Measurements from ENCODE around the gene HOXD1. TPM values are rescaled to one million over a fixed set of nuclear protein-coding genes. Genes with fewer than 3 reads are reported as not detected.

Gene HOXD1
- total RNA-seq, 4 donors from 2014 or later: 0.19 TPM; not detected in 3

DNA sequence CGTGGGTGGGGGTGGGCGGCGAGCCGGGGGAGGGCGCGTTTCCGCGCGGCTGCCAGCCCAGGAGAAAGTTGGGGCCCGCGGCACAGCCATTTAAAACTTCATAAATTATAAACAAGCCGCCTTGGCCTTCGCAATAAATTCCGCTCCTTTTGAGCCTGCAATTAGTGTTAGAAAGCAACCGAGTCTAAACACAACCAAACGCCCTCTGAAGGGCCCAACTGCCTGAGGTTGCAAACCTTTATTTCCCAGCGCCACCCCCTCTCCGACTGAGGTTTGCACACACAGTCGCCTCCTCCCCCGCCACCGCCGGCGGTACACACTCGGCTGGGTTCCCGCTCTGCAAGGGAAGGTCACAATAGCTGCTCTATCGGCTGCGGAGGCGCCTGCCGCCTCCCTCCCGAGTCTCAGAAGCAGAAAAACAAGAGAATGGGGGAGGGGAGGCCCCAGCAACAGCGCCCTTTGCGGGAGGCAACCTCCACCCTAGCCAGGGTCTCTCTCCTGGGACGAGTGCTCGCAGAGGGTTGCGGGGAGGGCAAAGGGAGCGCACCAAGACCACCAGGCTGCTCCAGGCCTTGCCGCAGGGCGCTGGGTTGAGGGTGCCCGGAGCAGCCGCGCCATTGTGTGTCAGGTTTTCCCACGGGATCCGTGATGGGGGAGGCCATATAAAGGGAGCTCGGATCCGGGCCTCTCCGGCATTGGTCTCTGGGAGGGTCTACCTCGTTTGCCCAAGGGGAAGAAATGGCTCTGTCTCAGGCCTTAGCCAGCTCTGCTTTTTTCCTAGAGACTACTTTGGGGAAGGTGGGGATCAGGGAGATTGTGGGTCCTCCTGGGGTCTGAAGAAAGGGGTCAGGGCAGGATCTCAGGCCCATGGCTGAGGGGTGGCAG is 13.4 kb upstream of the HOXD1 start:
- Histone ChIP-seq H3K36me3 (no peaks in the 10 kb centered on the region), H3K9me3 (no peaks in the 10 kb centered on the region), H3K27me3 (peaks cover 36 to 100% (median 50%) of the 10 kb centered on the region in 4 donors), H3K4me3 (no peak overlapping the region), H3K4me1 (peaks cover 3 to 36% (median 7%) of the 10 kb centered on the region in 3 donors), H3K27ac (no peak overlapping the region)
- no peak for TF ChIP-seq POLR2A (IDR thresholded peaks at IDR 0.05)
- TF ChIP-seq, protein P1, sequence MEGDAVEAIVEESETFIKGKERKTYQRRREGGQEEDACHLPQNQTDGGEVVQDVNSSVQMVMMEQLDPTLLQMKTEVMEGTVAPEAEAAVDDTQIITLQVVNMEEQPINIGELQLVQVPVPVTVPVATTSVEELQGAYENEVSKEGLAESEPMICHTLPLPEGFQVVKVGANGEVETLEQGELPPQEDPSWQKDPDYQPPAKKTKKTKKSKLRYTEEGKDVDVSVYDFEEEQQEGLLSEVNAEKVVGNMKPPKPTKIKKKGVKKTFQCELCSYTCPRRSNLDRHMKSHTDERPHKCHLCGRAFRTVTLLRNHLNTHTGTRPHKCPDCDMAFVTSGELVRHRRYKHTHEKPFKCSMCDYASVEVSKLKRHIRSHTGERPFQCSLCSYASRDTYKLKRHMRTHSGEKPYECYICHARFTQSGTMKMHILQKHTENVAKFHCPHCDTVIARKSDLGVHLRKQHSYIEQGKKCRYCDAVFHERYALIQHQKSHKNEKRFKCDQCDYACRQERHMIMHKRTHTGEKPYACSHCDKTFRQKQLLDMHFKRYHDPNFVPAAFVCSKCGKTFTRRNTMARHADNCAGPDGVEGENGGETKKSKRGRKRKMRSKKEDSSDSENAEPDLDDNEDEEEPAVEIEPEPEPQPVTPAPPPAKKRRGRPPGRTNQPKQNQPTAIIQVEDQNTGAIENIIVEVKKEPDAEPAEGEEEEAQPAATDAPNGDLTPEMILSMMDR (IDR thresholded peaks at IDR 0.05): no peak
- intact Hi-C loops (cut with DNase I): no loop called here
- WGBS, 2 donors: 13 to 32% methylated on average over 7 to 16 of the region's 47 CpGs
- no peak for DNase-seq

- intact Hi-C loops (cut with DNase I): no loop called here
- peaks cover 32 to 100% (median 47%) of the 10 kb centered on the region in 4 donors for H3K27me3 ChIP-seq
- no peaks in the 10 kb centered on the region for H3K9me3 ChIP-seq
- peaks cover 3 to 36% (median 7%) of the 10 kb centered on the region in 3 donors for H3K4me1 ChIP-seq
- no peaks in the 10 kb centered on the region for H3K36me3 ChIP-seq
- no peak overlapping the region for H3K27ac ChIP-seq
- WGBS, 2 donors: 72 to 81% methylated on average over 7 of the region's 7 CpGs
- TF ChIP-seq POLR2A (IDR thresholded peaks at IDR 0.05): no peak
- TF ChIP-seq, protein P1 (IDR thresholded peaks at IDR 0.05): no peak
- H3K4me3 ChIP-seq: no peak overlapping the region
- no peak for DNase-seq
These were observed 12.5 kb upstream of the HOXD1 start for GRCh38 chr2:176175709-176176607.

- no peak for DNase-seq
- Histone ChIP-seq H3K4me1 (peaks cover 3 to 24% (median 7%) of the 10 kb centered on the region in 3 donors), H3K27ac (peak overlapping the region; percentile 37 to 68 (median 45)), H3K36me3 (no peaks in the 10 kb centered on the region), H3K27me3 (peaks cover 21 to 99% (median 32%) of the 10 kb centered on the region in 4 donors), H3K9me3 (no peaks in the 10 kb centered on the region), H3K4me3 (peak overlapping the region; percentile 23 to 60 (median 33))
- no peak for TF ChIP-seq POLR2A (IDR thresholded peaks at IDR 0.05)
- TF ChIP-seq, protein P1 (IDR thresholded peaks at IDR 0.05): no peak
- WGBS, 2 donors: 15 to 51% methylated on average over 2 to 12 of the region's 12 CpGs
- intact Hi-C loops (cut with DNase I): no loop called here
These were observed 10.9 kb upstream of the HOXD1 start for GRCh38 chr2:176177580-176178037.

DNA sequence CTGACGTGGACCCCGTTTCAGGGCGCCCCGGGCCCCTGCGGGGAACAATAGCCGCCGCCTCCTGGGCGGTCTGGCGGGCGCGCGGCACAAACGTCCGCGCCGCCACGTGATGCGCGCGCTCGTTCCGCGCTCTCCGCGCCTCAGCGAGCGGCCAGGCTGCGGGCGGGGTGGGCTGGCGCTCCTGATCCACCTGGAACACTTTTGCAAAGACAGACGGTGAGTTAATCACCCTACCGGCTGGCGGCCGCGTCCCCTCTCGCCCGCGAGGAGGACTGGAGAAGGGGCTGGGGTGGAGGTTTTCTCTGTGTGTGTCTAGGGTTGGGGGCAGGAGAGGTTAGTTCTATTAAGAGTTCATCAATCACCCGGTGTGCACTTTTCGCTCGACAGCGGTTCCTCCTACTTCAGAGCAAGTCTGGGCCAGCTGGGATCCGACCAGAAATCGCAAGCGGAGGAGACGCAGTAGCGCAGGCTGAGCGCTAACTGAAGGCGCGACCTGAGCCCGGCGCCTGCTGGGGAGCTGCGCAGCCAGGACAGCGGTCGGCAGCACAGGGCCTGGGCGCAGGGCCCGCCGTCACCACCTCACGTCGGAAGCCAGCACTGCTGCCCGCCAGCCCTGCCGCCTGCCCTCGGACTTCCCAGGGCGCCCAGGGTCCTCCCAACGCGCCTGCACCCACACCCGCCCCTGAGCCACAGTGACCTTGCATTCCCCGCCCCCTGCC is 10.3 kb upstream of the HOXD1 start:
- H3K27ac ChIP-seq: peak overlapping the region; percentile 40 to 68 (median 58)
- intact Hi-C loops (cut with DNase I): no loop called here
- peaks cover 3 to 24% (median 7%) of the 10 kb centered on the region in 3 donors for H3K4me1 ChIP-seq
- no peaks in the 10 kb centered on the region for H3K36me3 ChIP-seq
- H3K27me3 ChIP-seq: peaks cover 21 to 99% (median 29%) of the 10 kb centered on the region in 4 donors
- TF ChIP-seq POLR2A (IDR thresholded peaks at IDR 0.05): no peak
- TF ChIP-seq, protein P1 (IDR thresholded peaks at IDR 0.05): no peak
- no peak for DNase-seq
- H3K9me3 ChIP-seq: no peaks in the 10 kb centered on the region
- 0% methylated on average over 20 of the region's 68 CpGs; no CpG with 5 or more reads in 1 of the 2 donors for WGBS, 2 donors
- H3K4me3 ChIP-seq: peak overlapping the region; percentile 23 to 60 (median 33)

Measured in esophagus squamous epithelium (tissue), 5 donors.